H1 (cell line): ENCODE data around the gene ANKRD11. TPM values are rescaled to one million over a fixed set of nuclear protein-coding genes. Genes with fewer than 3 reads are reported as not detected.

Source experiments
- CTCF ChIA-PET: fragments of 300-600 bp; sonication (Branson Sonifier 250); formaldehyde crosslinking; loops from one replicate; lab custom pipeline; 2021; ENCODE audit not compliant: partially characterized antibody; lab: Charles Lee
- POLR2A ChIA-PET: fragments of 300-600 bp; sonication (Branson Sonifier 250); formaldehyde crosslinking; loops from one replicate; lab custom pipeline; 2021; ENCODE audit warnings: inconsistent platforms; ENCODE audit not compliant: partially characterized antibody; lab: Charles Lee
- DNase-seq, 2 experiments: peaks; one replicate each; pipeline versions ENCODE4 v3.0.0 to v3.0.0-alpha.2; 2010 to 2022; ENCODE audit warnings: low spot score in 2 of 2, low read depth in 1 of 2, mixed read lengths in 1 of 2
- FAIRE-seq: peaks from 2 replicates; lab custom pipeline; 2011; peaks lifted over from hg19 to GRCh38; lab: Jason Lieb, UNC
- H2AFZ ChIP-seq: 2 replicates; pipeline ENCODE4 v1.8.1; 2012; ENCODE audit warnings: low read length, inconsistent platforms
- H2AK5ac ChIP-seq: 2 replicates; pipeline ENCODE4 v1.6.1; 2013; ENCODE audit warnings: low read depth, low read length
- H2BK120ac ChIP-seq: replicated peaks from 2 replicates; pipeline ENCODE3; 2013; ENCODE audit warnings: low read depth, low read length, inconsistent platforms
- H2BK12ac ChIP-seq: 2 replicates; pipeline ENCODE4 v1.6.1; 2013; ENCODE audit warnings: low read depth, low read length
- H2BK15ac ChIP-seq: 2 replicates; pipeline ENCODE4 v1.6.1; 2013; ENCODE audit warnings: low read length
- H2BK20ac ChIP-seq: 2 replicates; pipeline ENCODE4 v1.6.1; 2013; ENCODE audit warnings: low read length
- H2BK5ac ChIP-seq: 2 replicates; pipeline ENCODE4 v1.6.1; 2013; ENCODE audit warnings: low read depth, low read length
- H3K14ac ChIP-seq: 2 replicates; pipeline ENCODE4 v1.6.1; 2013; ENCODE audit warnings: inconsistent platforms; ENCODE audit not compliant: insufficient read length
- H3K18ac ChIP-seq: 2 replicates; pipeline ENCODE4 v1.6.1; 2013; ENCODE audit warnings: low read length; ENCODE audit errors: extremely low read depth
- H3K23ac ChIP-seq: 2 replicates; pipeline ENCODE4 v1.6.1; 2013; ENCODE audit warnings: inconsistent platforms; ENCODE audit not compliant: insufficient read length
- H3K23me2 ChIP-seq: 2 replicates; pipeline ENCODE4 v1.6.1; 2013; ENCODE audit warnings: low read depth, low read length
- H3K27ac ChIP-seq: 2 replicates; pipeline ENCODE4 v1.6.1; 2011; ENCODE audit warnings: low read depth, low read length, inconsistent platforms
- H3K27me3 ChIP-seq, 4 experiments: replicated peaks in 1 of 4; 1 replicate in 1 of 4; 2 replicates in 3 of 4; pipeline versions ENCODE4 v1.6.1 to v1.8.1; 2011 to 2013; ENCODE audit warnings: low read length in 3 of 4, mild to moderate bottlenecking in 3 of 4, inconsistent platforms in 2 of 4, mixed read lengths in 2 of 4, moderate library complexity in 1 of 4; ENCODE audit not compliant: control insufficient read depth in 3 of 4, insufficient read depth in 3 of 4; ENCODE audit errors: extremely low read depth in 1 of 4
- H3K36me3 ChIP-seq, 4 experiments: 2 replicates each; pipeline versions ENCODE4 v1.6.1 to v1.8.1; 2011 to 2013; ENCODE audit warnings: mild to moderate bottlenecking in 4 of 4, low read length in 3 of 4, moderate library complexity in 2 of 4, control low read depth in 1 of 4, inconsistent platforms in 1 of 4; ENCODE audit not compliant: insufficient read depth in 4 of 4, control insufficient read depth in 2 of 4
- H3K4ac ChIP-seq: replicated peaks from 2 replicates; pipeline ENCODE3; 2013; ENCODE audit warnings: low read length, low read depth, mixed read lengths, inconsistent platforms; ENCODE audit not compliant: insufficient read length
- H3K4me1 ChIP-seq, 4 experiments: replicated peaks in 1 of 4; 1 replicate in 1 of 4; 2 replicates in 3 of 4; pipeline versions ENCODE4 v1.6.1 to v1.8.1; 2011 to 2013; ENCODE audit warnings: low read length in 3 of 4, inconsistent platforms in 2 of 4, mixed read lengths in 1 of 4; ENCODE audit not compliant: insufficient read depth in 4 of 4, control insufficient read depth in 3 of 4
- H3K4me2 ChIP-seq, 2 experiments: 2 replicates each; pipeline versions ENCODE4 v1.6.1 to v1.8.1; 2011 to 2013; ENCODE audit warnings: low read depth in 2 of 2, low read length in 2 of 2, control low read depth in 1 of 2, inconsistent platforms in 1 of 2, mild to moderate bottlenecking in 1 of 2; ENCODE audit not compliant: insufficient read depth in 1 of 2
- H3K4me3 ChIP-seq, 4 experiments: fragments of 200-600, 300-600 bp in 1 of 4; sonication (generic), shearing (Covaris generic), sonication (Bioruptor Twin) in 1 of 4; 2 replicates each; pipeline versions ENCODE4 v1.5.1 to v1.8.1; 2011 to 2016; ENCODE audit warnings: low read length in 4 of 4, low read depth in 3 of 4, control low read depth in 2 of 4, inconsistent platforms in 2 of 4, mild to moderate bottlenecking in 2 of 4, mixed read lengths in 1 of 4, moderate library complexity in 1 of 4; ENCODE audit not compliant: insufficient read depth in 2 of 4; ENCODE audit errors: extremely low read depth in 1 of 4
- H3K56ac ChIP-seq: replicated peaks from 2 replicates; pipeline ENCODE3; 2013; ENCODE audit warnings: low read depth, mild to moderate bottlenecking, mixed read lengths, low read length, inconsistent platforms; ENCODE audit not compliant: insufficient read length
- H3K79me1 ChIP-seq: 2 replicates; pipeline ENCODE4 v1.6.1; 2013; ENCODE audit warnings: low read depth, low read length, control low read depth
- H3K79me2 ChIP-seq, 2 experiments: 2 replicates each; pipeline versions ENCODE4 v1.6.1 to v1.8.1; 2012 to 2013; ENCODE audit warnings: low read length in 2 of 2, mild to moderate bottlenecking in 2 of 2, inconsistent platforms in 1 of 2; ENCODE audit not compliant: insufficient read depth in 2 of 2, control insufficient read depth in 1 of 2
- H3K9ac ChIP-seq, 4 experiments: replicated peaks in 1 of 4; 1 replicate in 1 of 4; 2 replicates in 3 of 4; pipeline versions ENCODE4 v1.6.1 to v1.8.1; 2011 to 2013; ENCODE audit warnings: low read depth in 3 of 4, low read length in 3 of 4, control low read depth in 2 of 4, mild to moderate bottlenecking in 2 of 4, moderate library complexity in 2 of 4, inconsistent platforms in 1 of 4; ENCODE audit errors: extremely low read depth in 1 of 4
- H3K9me3 ChIP-seq, 2 experiments: 2 replicates each; pipeline versions ENCODE4 v1.6.1 to v1.8.1; 2012 to 2013; ENCODE audit warnings: mild to moderate bottlenecking in 2 of 2, moderate library complexity in 2 of 2, control low read depth in 1 of 2, inconsistent platforms in 1 of 2, low read depth in 1 of 2, low read length in 1 of 2, mixed read lengths in 1 of 2; ENCODE audit not compliant: insufficient read depth in 2 of 2
- H4K20me1 ChIP-seq, 2 experiments: replicated peaks in 1 of 2; 2 replicates each; pipeline versions ENCODE3 to v1.8.1; 2011 to 2013; ENCODE audit warnings: inconsistent platforms in 2 of 2, low read length in 2 of 2, mild to moderate bottlenecking in 1 of 2; ENCODE audit not compliant: insufficient read depth in 2 of 2, control insufficient read depth in 1 of 2
- H4K5ac ChIP-seq: 2 replicates; pipeline ENCODE4 v1.6.1; 2013; ENCODE audit warnings: low read length, low read depth, mixed read lengths, inconsistent platforms; ENCODE audit not compliant: insufficient read length
- H4K8ac ChIP-seq: 2 replicates; pipeline ENCODE4 v1.8.0; 2013; ENCODE audit warnings: mild to moderate bottlenecking, moderate library complexity, low read length, inconsistent platforms; ENCODE audit not compliant: insufficient read depth; ENCODE audit errors: extremely low read depth
- H4K91ac ChIP-seq: replicated peaks from 2 replicates; pipeline ENCODE3; 2013; ENCODE audit warnings: low read length, mixed read lengths, inconsistent platforms; ENCODE audit not compliant: insufficient read length
- BRCA1 ChIP-seq: IDR thresholded peaks from 2 replicates; pipeline ENCODE4 v1.6.1; 2012; ENCODE audit warnings: low read depth, low read length, improper control_type of control experiment
- CBX8 ChIP-seq: fragments of 300-800, 300-1000 bp; sonication (generic); IDR thresholded peaks from 2 replicates; pipeline ENCODE4 v1.7.1; 2016; ENCODE audit warnings: low read depth, low read length, borderline replicate concordance
- EP300 ChIP-seq, 2 experiments: IDR thresholded peaks; 1 replicate in 1 of 2; 2 replicates in 1 of 2; pipeline ENCODE4 v1.6.1; 2011 to 2012; ENCODE audit warnings: low read depth in 2 of 2, low read length in 2 of 2, mild to moderate bottlenecking in 2 of 2, borderline replicate concordance in 1 of 2, inconsistent platforms in 1 of 2, moderate library complexity in 1 of 2
- RNF2 ChIP-seq: fragments of 200-900, 300-1000 bp; sonication (generic); IDR thresholded peaks from 2 replicates; pipeline ENCODE4 v1.7.1; 2016; ENCODE audit warnings: borderline replicate concordance, low read depth, mild to moderate bottlenecking, antibody characterized with exemption, low read length; ENCODE audit not compliant: poor library complexity, severe bottlenecking; ENCODE audit errors: missing control alignments
- SAP30 ChIP-seq: fragments of 300-600 bp; sonication (generic); IDR thresholded peaks from 2 replicates; pipeline ENCODE4 v1.7.1; 2012; ENCODE audit warnings: low read length, moderate library complexity, mild to moderate bottlenecking, inconsistent platforms; ENCODE audit not compliant: insufficient read depth, insufficient replicate concordance
- SIRT6 ChIP-seq: IDR thresholded peaks from one replicate; pipeline ENCODE4 v1.7.1; 2012; ENCODE audit warnings: low read length, inconsistent platforms
- SUZ12 ChIP-seq: fragments of 200-600 bp; sonication (generic); IDR thresholded peaks from 2 replicates; pipeline ENCODE4 v1.6.1; 2012; ENCODE audit warnings: mild to moderate bottlenecking, inconsistent platforms, low read length, moderate library complexity, mixed read lengths
- WGBS, 2 experiments: shearing (Covaris generic) in 1 of 2; methylation state at CpG; one replicate each; pipeline versions ENCODE4 v1.1.6 to v1.1.7; 2013 to 2015; ENCODE audit warnings: low lambda C conversion rate in 2 of 2, mixed read lengths in 2 of 2, inconsistent platforms in 1 of 2, low coverage in 1 of 2, missing lambda C conversion rate in 1 of 2; ENCODE audit not compliant: insufficient replicate concordance in 2 of 2, insufficient coverage in 1 of 2, insufficient read length in 1 of 2; ENCODE audit errors: extremely low coverage in 1 of 2, missing lambda C conversion rate in 1 of 2; 5-methylcytosine and 5-hydroxymethylcytosine counted together
- polyA plus RNA-seq, 7 experiments: library from polyadenylated mRNA; depleted of rRNA in 3 of 7; stranded (reverse) in 5 of 7; unstranded in 2 of 7; fragments of >200 nt in 5 of 7; fragments of 200-250 nt in 2 of 7; gene quantifications; 1 replicate in 5 of 7; 2 replicates in 1 of 7; 4 replicates in 1 of 7; pipeline versions ENCODE4 v1.2.1 to v1.2.3, GENCODE V29; 2011 to 2013; ENCODE audit warnings: missing spikeins in 2 of 7, mixed read lengths in 2 of 7
- total RNA-seq: library from RNA; stranded (reverse); fragmentation: NEBNext Ultra II Directional; extraction: Animal tissue kit (Norgen Biotek cat#: 25700); gene quantifications from 2 replicates; pipeline ENCODE4 v1.2.1, GENCODE V29; 2021
- TF ChIP-seq, protein P1 (sequence below): IDR thresholded peaks from 2 replicates; pipeline ENCODE4 v1.6.1; 2012; ENCODE audit warnings: low read length, inconsistent platforms

Gene ANKRD11
- total and polyA plus RNA-seq, 2 of the 8 experiments (the other 6 are each of a cell fraction or from before 2014, with no cell fraction given) = 46.5 to 142 TPM

DNA sequence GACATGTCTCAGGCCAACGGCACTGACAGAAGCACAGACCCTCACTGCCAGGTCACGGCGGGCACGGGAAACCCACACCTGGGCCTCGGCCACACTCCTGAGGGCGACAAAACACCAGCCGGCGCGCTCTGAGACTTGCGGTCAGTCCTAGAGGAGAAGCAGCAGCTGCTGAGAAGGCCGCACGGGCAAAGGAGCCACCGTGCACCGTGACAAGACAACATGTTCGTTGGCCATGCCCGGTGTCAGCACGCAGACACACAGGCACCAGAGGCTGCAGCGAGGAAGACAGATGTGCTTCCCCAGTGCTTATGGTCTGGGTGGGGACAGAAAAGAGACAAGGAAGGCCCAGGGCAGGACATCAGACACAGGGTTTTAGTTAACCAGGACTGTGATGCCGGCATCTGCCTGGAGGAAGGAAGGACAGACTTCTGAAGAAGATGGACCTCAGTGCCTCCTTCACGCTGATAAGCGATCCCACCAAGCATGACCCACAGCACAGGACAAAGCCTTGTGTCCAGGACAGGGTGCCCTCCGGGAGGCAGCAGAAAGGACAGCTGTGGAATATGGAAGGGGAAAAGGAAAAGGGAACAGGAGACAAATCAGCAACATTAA, 84.0 kb downstream of the ANKRD11 start:
- H2BK120ac ChIP-seq = no peak overlapping the region
- H3K27ac ChIP-seq = no peak overlapping the region; the same call in 1 of the 2 replicates
- H2BK5ac ChIP-seq = peak overlapping the region; percentile 71
- H3K4me2 ChIP-seq = peak overlapping the region; percentile 10 to 11; a peak in 2 of 4 replicates
- no peak overlapping the region for H4K91ac ChIP-seq
- peaks cover 35% of the 10 kb centered on the region for H3K79me1 ChIP-seq
- H3K4me1 ChIP-seq = peaks cover 12 to 50% (median 34%) of the 10 kb centered on the region in 4 experiments
- H3K56ac ChIP-seq = no peak overlapping the region
- peak overlapping the region; percentile 42; the same call in 1 of the 2 replicates for H3K18ac ChIP-seq
- TF ChIP-seq SIRT6 = no peak
- TF ChIP-seq RNF2 = no peak
- TF ChIP-seq SUZ12 = no peak
- TF ChIP-seq SAP30 = no peak
- TF ChIP-seq, protein P1, sequence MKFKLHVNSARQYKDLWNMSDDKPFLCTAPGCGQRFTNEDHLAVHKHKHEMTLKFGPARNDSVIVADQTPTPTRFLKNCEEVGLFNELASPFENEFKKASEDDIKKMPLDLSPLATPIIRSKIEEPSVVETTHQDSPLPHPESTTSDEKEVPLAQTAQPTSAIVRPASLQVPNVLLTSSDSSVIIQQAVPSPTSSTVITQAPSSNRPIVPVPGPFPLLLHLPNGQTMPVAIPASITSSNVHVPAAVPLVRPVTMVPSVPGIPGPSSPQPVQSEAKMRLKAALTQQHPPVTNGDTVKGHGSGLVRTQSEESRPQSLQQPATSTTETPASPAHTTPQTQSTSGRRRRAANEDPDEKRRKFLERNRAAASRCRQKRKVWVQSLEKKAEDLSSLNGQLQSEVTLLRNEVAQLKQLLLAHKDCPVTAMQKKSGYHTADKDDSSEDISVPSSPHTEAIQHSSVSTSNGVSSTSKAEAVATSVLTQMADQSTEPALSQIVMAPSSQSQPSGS = no peak
- no peak for TF ChIP-seq CBX8
- no peak for TF ChIP-seq EP300 (IDR thresholded peaks at IDR 0.05; ENCODE audit: borderline replicate concordance in 1 of 2, low read depth in 2 of 2, low read length in 2 of 2)
- no peak for TF ChIP-seq BRCA1
- no peak overlapping the region for H3K4me3 ChIP-seq
- H2BK15ac ChIP-seq = no peak overlapping the region
- H3K9ac ChIP-seq = no peak overlapping the region; a peak in 1 of 7 replicates
- H2AK5ac ChIP-seq = no peak overlapping the region
- FAIRE-seq (no peak), DNase-seq (no peak)
- H3K9me3 ChIP-seq = no peaks in the 10 kb centered on the region
- POLR2A ChIA-PET = interaction anchor here (1.2 kb wide), 1 partner anchor 8 kb away, joined by 3 read pairs; no protein-coding TSS in a partner anchor
- H3K23ac ChIP-seq = no peak overlapping the region
- H4K8ac ChIP-seq = peak overlapping the region; percentile 71; the same call in 1 of the 2 replicates
- H3K79me2 ChIP-seq = peaks cover 57 to 98% of the 10 kb centered on the region in 2 experiments
- H3K14ac ChIP-seq = no peak overlapping the region
- no peak overlapping the region for H3K4ac ChIP-seq
- H3K36me3 ChIP-seq = no peaks in the 10 kb centered on the region
- CTCF ChIA-PET = interaction anchor here (1.2 to 1.4 kb wide), 2 partner anchors 9 to 12 kb away, joined by 3 read pairs; no protein-coding TSS in a partner anchor
- H2BK12ac ChIP-seq = peak overlapping the region; percentile 88; the same call in 1 of the 2 replicates
- peaks cover 63 to 70% of the 10 kb centered on the region in 2 experiments for H4K20me1 ChIP-seq
- H3K27me3 ChIP-seq = no peaks in the 10 kb centered on the region
- no peak overlapping the region for H2AFZ ChIP-seq
- WGBS, 2 experiments = 91% methylated on average over 22 of the region's 22 CpGs; no CpG with 5 or more reads in 1 of the 2 experiments
- no peak overlapping the region for H4K5ac ChIP-seq
- H2BK20ac ChIP-seq = 0 out of 2 replicates have a peak overlapping the region, but pooled peaks have one; percentile 29
- no peaks in the 10 kb centered on the region for H3K23me2 ChIP-seq
